ENCODE data around the gene LTF. TPM values are rescaled to one million over a fixed set of nuclear protein-coding genes. Genes with fewer than 3 reads are reported as not detected.

The LTF gene
- total RNA-seq, 2 donors from 2014 or later: 1.0 to 1.6 TPM

DNA sequence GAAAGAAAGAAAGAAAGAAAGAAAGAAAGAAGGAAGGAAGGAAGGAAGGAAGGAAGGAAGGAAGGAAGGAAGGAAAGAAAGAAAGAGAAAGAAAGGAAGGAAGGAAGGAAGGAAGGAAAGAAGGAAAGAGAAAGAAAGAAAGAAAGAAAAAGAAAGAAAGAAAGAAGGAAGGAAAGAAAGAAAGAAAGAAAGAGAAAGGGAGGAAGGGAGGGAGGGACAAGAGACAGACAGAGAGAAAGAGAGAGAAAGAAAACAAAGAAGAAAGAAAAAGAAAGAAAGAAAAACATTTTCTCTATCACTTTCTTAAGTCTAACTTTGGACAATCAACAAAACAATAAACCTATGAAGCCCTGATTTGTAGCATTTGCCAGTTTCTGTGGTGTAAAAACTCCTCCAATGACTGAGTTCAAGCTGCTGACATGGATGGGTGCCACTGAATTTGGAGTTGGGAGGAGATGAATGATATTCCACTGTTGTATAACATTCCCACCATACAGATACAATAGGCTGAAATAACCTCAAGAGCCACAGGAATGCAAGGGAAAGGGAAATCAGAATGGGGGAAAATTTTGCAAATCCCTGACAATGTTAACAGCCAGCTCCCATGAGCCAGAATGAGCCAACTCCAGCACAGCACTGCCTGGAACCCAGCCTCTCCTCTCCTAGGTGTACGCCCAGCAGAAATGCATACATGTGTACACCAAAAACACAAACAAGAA, 18.1 kb upstream of the LTF start:
- no peak overlapping the region for H3K4me3 ChIP-seq
- no peak overlapping the region for H3K27ac ChIP-seq
- no peak for DNase-seq
- intact Hi-C loops (cut with DNase I): no loop called here
- H3K9ac ChIP-seq (ENCODE audit: low read depth in 2 of 2, low read length in 2 of 2): no peak overlapping the region
- no peaks in the 10 kb centered on the region for H3K9me3 ChIP-seq
- H3K27me3 ChIP-seq: no peaks in the 10 kb centered on the region
- H3K36me3 ChIP-seq: no peaks in the 10 kb centered on the region
- TF ChIP-seq, protein P1, sequence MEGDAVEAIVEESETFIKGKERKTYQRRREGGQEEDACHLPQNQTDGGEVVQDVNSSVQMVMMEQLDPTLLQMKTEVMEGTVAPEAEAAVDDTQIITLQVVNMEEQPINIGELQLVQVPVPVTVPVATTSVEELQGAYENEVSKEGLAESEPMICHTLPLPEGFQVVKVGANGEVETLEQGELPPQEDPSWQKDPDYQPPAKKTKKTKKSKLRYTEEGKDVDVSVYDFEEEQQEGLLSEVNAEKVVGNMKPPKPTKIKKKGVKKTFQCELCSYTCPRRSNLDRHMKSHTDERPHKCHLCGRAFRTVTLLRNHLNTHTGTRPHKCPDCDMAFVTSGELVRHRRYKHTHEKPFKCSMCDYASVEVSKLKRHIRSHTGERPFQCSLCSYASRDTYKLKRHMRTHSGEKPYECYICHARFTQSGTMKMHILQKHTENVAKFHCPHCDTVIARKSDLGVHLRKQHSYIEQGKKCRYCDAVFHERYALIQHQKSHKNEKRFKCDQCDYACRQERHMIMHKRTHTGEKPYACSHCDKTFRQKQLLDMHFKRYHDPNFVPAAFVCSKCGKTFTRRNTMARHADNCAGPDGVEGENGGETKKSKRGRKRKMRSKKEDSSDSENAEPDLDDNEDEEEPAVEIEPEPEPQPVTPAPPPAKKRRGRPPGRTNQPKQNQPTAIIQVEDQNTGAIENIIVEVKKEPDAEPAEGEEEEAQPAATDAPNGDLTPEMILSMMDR (IDR thresholded peaks at IDR 0.05): no peak
- H3K4me1 ChIP-seq: no peaks in the 10 kb centered on the region

DNA sequence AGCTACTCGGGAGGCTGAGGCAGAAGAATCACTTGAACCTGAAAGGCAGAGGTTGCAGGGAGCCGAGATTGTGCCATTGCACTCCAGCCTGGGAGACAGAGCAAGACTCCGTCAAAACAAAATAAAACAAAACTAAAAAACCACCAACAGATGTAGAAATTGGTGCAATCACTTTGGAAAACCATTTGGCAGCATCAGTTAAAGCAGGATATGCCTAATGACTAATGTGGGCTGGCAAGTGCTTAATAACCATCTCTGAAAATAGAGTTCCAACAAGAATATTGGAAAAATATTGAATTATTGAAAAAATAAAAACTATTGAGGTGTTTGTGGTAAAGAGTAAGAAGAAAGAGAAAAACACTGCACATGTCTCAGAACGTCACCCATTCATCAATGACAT, 16.9 kb upstream of the LTF start:
- Histone ChIP-seq H3K4me3 (no peak overlapping the region), H3K36me3 (no peaks in the 10 kb centered on the region), H3K27me3 (no peaks in the 10 kb centered on the region), H3K9me3 (no peaks in the 10 kb centered on the region), H3K4me1 (no peaks in the 10 kb centered on the region), H3K9ac (ENCODE audit: low read depth in 2 of 2, low read length in 2 of 2) (no peak overlapping the region), H3K27ac (no peak overlapping the region)
- intact Hi-C loops (cut with DNase I): no loop called here
- TF ChIP-seq, protein P1 (IDR thresholded peaks at IDR 0.05): no peak
- no peak for DNase-seq

DNA sequence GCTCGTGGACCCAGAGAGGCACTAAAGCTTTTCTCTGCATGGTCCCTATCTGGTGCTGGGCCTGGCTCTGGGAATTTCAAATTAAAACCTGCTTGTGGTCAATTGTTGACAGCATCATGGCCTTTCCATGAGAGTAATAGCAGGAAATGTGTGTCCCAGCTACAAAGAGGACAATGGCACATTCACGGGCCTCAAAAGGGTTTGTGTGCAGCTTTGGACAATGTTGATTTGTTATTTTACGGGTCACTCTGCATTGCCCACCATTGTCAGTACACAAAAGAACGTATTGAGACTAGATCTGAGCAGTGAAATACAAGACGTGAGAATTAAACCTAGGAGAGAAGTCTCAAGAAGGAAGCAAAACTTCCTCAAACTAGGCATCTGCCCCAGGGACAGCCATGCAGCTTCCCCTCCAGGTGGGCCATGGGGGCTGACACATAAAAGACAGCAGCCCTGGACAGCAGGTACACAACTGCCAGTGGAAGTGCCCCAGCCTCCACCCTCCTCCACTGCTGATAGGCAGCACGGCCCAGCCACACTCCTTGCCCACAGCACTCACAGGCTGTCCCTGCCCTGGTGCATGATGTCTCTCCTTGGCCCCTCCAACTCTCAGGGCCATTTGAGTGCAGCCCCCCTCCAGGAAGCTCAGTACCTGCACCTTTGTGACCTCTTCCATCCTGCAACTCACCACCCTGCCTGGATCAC, 15.9 kb upstream of the LTF start:
- no peak overlapping the region for H3K27ac ChIP-seq
- no peaks in the 10 kb centered on the region for H3K27me3 ChIP-seq
- no peaks in the 10 kb centered on the region for H3K9me3 ChIP-seq
- no peak overlapping the region for H3K4me3 ChIP-seq
- no peak overlapping the region for H3K9ac ChIP-seq (ENCODE audit: low read depth in 2 of 2, low read length in 2 of 2)
- TF ChIP-seq, protein P1 (IDR thresholded peaks at IDR 0.05): no peak
- no peak for DNase-seq
- no peaks in the 10 kb centered on the region for H3K36me3 ChIP-seq
- intact Hi-C loops (cut with DNase I): no loop called here
- H3K4me1 ChIP-seq: no peaks in the 10 kb centered on the region

GRCh38 chr3:46479696-46480095, 15.0 kb upstream of the LTF start:
- TF ChIP-seq, protein P1 (IDR thresholded peaks at IDR 0.05): no peak
- H3K9ac ChIP-seq (ENCODE audit: low read depth in 2 of 2, low read length in 2 of 2): no peak overlapping the region
- no peaks in the 10 kb centered on the region for H3K9me3 ChIP-seq
- intact Hi-C loops (cut with DNase I): no loop called here
- no peak for DNase-seq
- H3K4me1 ChIP-seq: no peaks in the 10 kb centered on the region
- no peaks in the 10 kb centered on the region for H3K36me3 ChIP-seq
- no peak overlapping the region for H3K27ac ChIP-seq
- no peak overlapping the region for H3K4me3 ChIP-seq
- no peaks in the 10 kb centered on the region for H3K27me3 ChIP-seq

DNA sequence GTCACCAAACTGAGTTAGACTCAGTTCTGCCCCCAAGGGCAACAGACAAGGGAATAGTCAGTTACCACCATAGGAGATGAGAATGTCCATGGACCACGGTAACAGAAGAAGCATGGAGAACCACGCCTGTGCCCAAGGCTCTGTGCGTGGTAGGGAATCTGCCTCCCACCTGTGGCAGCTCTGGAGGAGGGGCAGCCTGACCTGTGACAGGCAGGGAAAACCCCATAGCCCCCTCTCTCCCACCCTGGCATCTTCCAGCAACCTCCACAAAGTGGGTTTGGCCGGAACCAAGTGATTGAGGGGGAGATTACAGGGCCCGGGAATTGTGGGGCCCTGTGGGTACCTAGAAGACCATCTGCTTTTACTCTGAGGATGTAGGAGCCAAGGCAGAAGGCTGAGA, 14.3 kb upstream of the LTF start:
- Histone ChIP-seq H3K27ac (no peak overlapping the region), H3K9me3 (no peaks in the 10 kb centered on the region), H3K27me3 (no peaks in the 10 kb centered on the region), H3K4me1 (no peaks in the 10 kb centered on the region), H3K36me3 (no peaks in the 10 kb centered on the region), H3K9ac (ENCODE audit: low read depth in 2 of 2, low read length in 2 of 2) (no peak overlapping the region), H3K4me3 (no peak overlapping the region)
- DNase-seq: no peak
- intact Hi-C loops (cut with DNase I): no loop called here
- TF ChIP-seq, protein P1 (IDR thresholded peaks at IDR 0.05): no peak

All from colonic mucosa (tissue), 4 donors.